HG02981 (cell line): ENCODE measurements around the gene SNX30.
A peak's percentile ranks its signal among the peaks of the same experiment; 100 is the strongest.

Experiments
- ATAC-seq: cut with Tn5 transposase; IDR thresholded peaks from one replicate; pipeline ENCODE4 v1.9.1; 2021; ENCODE audit warnings: mild to moderate bottlenecking, moderate library complexity; ENCODE audit not compliant: unreplicated experiment

SNX30 gene

DNA sequence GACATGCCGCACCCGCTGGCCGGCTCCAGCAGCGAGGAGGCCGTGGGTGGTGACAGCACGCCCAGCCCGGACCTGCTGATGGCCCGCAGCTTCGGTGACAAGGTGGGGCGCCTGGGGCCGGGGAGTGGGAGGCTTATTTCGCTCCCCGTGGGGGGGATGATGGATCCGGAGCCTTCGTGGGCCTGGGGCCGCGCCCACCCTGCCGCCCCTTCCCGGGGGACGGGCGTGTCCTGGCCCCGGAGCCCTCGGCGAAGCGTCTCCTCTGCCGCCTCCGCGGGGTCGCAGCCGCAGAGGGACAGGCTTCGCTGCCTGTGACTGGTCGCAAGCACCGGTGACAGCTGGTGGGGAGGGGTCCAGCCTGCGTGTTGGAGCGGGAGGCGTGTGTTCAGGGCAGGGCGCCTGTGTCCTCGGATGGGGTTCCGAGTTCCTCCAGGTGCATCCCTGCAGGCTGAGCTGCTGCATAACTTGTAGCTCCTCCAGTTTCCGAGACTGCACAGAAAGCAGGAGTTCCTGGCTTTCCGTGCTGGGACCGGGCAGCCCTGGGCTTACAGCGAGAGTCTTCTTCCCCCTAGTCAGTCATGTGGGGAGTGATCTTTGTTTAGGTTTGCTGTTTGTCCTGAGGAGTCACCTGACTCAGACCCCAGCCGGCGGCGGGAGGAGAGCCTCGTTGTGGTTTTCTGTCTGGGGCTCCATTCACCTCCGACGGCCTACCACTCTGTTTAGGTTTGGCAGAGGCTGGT is 666 bp downstream of the SNX30 start:
- ATAC-seq: peak; percentile 29

DNA sequence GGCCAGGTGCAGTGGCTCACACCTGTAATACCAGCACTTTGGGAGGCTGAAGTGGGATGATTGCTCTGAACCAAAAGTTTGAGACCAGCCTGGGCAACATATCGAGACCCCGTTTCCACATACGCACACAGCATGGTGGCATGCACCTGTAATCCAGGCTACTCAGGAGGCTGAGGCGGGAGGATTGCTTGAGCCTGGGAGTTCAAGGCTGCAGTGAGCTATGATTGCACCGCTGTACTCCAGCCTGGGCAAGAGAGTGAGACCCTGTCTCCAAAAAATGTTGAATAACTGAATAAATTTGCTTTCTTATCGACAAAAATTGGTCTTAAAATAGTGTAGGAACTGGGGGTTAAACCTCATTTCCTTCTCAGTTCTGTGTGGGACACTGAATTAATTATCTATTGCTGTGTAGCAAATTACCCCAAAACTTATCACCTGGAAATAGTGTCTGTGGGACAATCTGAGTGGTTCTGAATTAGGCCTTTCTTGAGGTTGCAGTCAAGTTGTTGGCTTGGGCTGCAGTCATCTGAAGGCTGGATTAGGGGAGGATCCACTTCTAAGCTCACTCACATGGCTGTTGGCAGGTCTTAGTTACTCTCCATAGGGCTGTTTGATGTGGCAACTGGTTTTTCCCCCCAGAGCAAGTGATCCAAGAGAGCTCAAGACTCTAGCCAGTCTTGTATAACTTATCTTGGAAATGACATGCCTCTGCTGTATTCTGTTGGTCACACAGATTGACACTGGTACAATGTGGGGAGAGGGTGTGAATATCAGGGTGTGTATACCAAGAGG is 2.0 kb downstream of the SNX30 start:
- no peak for ATAC-seq

DNA sequence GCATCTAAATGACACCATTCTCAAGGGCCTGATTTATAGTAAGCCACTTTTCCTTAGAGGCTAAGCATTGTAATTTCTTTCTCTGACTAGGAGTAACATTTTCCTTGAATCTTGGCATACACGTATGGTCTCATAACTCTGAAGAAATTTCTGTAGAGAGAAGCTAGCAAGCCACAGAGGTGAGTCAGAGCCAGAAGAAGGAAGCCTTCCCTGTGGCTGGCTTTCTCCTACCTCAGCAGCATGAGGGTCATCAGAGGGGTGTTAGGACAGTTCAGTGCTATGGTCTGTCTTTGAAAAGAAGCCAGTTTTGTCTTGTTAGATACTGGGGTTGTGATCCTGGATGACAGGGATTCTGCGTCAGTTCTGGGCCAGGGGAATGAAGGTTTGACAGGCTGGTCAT is 3.2 kb downstream of the SNX30 start:
- ATAC-seq: no peak

DNA sequence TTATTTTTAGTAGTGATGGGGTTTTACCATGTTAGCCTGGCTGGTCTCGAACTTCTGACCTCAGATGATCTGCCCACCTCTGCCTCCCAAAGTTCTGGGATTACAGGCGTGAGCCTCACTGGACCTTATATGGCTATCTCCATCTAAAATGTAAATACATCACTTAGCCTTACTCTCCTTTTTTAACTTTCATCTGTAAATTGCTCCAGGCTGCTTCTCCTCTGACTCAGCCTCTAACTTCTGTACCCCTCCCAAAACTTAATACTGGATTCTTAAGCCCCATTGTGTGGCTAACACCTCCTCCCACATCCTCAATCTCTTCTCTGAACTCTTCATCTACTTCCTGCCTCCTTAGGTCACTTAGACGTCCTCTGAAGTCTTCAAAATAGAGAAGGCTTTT is 4.0 kb downstream of the SNX30 start:
- ATAC-seq: no peak

DNA sequence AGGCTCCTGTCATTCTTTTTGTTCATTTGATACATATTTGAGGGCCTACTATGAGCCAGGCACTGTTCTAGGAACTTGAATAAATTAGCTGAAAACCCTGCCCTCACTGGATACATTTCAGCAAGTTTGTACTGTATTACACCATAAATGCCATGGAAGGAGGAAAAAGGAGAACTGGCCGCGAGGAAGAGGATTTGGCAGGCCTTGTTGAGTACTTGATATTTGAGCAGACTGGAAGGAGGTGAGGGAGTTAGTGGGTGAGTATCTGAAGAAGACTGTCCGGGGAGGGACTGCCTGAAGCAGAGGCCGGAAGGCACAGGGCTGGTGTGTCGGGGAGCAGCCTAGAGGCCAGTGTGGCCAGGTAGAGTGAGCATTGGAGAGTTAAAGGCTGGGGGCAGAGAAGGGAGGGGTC is 4.5 kb downstream of the SNX30 start:
- ATAC-seq: no peak

DNA sequence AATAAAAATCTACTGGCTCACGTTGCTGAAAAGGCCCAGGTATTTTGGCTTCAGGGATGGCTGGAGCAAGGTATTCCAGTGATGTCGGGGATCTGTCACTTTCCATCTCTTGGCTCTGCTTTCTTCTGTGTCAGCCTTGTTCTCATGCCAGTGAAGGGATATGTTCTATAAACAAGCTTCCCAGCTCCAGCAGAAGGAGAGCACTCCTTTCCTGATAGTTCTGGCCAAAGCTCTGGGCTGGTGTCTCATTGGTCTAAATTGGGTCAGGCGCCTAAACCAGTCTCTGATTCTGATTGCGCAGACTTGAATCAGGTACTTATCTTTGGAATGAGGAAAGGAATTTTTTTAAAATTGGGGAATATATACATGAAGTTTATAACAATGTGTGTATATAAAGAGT is 5.1 kb downstream of the SNX30 start:
- no peak for ATAC-seq

DNA sequence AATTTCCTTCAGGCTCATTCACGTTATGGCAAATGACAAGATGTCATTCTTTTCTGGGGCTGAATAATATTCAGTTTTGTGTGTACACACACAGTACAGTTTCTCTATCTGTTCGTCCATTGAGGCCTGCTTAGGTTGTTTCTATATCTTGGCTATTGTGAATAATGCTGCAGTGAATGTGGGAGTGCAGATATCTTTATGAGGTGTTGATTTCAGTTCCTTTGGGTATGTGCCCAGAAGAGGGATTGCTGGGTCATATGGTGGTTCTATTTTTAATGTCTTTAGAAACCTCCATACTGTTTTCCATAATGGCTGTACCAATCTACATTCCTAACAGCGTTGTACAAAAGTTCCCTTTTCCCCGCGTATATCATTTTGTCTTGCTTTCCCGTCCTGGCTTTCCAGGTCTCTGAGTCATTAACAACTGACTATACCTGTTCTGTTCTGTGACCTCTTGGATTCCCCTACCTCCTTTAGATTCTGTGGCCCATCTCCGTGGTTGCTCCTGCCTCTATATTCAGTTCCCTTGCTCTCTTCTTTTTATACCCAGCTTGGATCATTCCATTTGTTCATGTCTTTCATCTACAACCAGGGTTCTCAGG is 6.8 kb downstream of the SNX30 start:
- no peak for ATAC-seq

DNA sequence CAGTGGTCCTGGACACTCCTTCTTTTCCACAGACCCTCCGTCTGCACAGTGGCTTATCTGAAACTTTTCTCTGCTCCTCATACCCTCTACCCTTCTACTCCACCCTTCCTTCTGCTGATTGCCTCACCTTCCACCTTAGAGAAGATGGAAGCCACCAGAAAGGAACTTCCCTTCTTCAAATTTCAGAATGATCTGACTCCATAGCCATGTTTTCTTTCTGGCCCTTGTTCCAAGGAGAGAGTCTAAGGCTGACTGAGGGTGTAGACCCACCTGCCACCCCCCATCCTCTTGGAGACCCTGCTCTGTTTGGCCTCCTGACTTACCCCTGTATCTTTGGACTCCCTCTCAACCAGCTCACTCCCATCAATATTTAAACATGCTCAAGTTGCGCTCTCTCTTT is 7.4 kb downstream of the SNX30 start:
- no peak for ATAC-seq

DNA sequence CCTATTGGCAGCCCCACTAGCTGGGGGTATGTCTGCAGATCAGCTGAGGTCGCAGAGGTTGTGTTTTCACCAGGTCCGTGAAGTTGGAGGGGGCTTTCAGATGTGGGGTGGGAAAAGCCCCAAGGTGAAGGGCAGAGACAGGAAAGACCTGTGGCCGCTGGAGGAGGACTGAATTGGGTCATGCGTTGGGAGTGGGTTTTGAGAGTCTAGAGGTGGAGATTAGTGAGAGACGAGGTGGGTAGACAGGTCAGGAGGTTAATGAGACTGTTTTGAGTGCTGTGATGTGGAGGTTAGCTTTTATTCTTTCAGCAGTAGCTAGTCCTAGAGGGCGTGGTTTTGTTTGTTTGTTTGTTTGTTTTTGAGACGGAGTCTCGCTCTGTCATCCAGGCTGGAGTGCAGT is 10.3 kb downstream of the SNX30 start:
- ATAC-seq: no peak

DNA sequence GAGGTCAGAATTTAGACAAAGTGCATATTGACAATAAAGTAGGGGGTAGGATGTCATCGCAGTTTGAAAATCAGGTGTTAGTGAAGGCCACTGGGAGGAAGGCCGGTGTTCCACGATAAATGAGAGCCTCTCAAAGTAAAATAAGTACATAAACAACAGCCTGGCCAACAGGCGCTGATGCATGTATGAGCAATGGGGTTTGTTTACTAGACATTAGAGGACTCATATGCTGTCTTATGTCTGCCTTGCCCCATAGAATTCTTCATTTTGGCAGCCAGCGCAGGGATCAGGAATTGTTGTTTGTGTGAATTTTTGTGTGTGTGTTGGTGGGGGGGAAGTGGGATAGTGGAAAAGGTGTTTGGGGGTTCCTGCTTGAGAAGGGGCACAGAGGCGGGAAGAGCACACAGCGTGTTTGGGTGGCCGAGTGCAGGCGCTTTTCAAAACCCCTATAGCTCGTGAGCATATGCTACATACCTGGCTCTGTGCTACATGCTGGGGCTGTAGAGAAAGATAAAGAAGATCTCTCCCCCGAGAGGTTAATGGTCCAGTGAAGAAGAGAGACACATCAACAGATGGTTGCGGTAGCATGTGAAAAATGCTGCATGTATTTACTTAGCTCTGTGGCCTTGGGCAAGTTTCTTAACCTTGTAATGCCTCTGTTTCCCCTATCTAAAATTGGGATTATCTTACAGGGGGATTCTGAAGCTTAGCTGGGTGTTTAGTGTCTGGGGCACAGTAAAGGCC is 11.5 kb downstream of the SNX30 start:
- no peak for ATAC-seq

DNA sequence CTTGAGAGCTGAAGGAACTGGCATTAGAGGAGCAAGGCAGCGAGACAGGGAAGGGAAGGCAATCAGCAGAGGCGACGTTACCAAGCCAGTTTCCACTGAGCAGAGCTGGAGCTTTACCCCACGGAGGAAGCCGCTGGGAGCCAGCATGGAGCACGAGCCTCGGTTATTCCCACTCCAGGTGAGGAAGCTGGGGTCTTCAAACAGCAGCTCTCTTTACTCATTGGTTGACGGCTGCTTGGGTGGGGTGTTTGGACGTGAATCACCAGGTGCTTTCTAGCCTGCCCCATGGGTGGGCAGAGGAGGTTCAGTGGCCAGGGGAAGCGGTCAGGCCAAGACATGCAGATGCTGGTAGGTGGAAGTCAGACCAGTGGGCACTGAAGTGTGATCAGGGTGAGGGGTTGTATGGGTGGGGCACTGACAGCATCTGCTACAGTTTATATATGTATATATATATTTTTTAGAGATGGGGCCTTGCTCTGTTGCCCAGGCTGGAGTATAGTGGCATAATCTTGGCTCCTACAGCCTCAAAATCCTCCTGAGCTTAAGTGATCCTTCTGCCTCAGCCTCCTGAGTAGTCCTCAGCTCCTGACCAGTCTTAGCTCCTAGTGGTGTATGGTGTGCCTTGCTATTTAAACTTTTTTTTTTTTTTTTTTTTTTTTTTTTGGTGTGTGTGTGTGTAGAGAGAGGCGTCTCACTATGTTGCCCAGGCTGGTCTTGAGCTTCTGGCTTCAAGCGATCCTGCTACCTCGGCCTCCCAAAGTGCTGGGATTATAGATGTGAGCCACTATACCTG is 12.4 kb downstream of the SNX30 start:
- no peak for ATAC-seq

DNA sequence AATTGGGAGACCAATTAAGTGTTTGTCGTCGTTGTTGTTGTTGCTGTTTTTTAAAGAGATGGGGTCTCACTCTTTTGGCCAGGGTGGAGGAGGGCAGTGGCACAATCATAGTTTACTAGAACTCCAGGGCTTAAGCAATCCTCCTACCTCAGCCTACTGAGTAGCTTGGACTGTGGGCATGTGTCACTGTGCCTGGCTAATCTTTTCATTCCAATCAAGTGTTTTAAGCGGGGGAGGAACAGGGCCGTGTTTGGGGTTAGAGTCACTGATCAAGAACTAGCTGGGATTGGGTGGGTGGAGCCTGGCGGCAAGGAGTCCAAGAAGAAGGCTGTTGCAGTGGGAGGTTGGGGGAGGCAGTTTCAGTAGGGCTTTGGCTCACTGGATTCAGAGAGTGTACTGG is 13.8 kb downstream of the SNX30 start:
- no peak for ATAC-seq

DNA sequence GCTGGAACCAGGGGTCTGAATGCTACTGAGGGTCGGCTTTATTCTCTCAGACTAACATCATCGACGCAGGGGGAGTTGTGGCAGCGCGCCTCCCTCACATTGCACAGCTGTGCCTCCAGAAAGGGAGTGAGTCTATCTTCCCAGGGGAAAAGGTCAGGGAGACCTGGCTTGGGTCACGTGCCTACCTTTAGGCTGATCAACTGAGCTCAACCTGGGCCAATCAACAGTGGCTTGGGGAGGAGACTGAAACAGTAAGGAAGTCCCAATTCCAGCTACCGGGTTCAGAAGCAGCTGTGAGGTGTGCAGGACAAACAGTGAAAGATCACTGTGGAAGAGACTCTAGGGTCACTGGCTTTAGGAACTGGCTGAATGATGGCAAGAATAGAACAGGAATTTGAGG is 14.3 kb downstream of the SNX30 start:
- ATAC-seq: no peak

DNA sequence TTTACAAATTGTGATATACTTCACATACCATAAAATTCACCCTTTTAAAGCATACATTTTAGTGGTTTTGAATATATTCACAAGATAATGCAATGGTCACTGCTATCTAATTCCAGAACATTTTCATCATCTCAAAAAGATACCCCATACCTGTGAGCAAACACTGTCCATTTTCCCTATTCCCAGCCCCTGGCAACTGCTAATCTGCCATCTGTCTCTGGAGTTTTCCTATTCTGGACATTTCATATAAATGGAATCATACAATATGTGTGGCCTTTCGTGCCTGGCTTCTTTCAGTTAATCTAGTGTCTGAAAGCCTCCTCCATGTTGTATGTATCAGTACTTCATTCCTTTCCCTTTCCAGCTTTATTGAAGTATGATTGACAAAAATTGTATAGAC is 14.7 kb downstream of the SNX30 start:
- ATAC-seq: no peak

DNA sequence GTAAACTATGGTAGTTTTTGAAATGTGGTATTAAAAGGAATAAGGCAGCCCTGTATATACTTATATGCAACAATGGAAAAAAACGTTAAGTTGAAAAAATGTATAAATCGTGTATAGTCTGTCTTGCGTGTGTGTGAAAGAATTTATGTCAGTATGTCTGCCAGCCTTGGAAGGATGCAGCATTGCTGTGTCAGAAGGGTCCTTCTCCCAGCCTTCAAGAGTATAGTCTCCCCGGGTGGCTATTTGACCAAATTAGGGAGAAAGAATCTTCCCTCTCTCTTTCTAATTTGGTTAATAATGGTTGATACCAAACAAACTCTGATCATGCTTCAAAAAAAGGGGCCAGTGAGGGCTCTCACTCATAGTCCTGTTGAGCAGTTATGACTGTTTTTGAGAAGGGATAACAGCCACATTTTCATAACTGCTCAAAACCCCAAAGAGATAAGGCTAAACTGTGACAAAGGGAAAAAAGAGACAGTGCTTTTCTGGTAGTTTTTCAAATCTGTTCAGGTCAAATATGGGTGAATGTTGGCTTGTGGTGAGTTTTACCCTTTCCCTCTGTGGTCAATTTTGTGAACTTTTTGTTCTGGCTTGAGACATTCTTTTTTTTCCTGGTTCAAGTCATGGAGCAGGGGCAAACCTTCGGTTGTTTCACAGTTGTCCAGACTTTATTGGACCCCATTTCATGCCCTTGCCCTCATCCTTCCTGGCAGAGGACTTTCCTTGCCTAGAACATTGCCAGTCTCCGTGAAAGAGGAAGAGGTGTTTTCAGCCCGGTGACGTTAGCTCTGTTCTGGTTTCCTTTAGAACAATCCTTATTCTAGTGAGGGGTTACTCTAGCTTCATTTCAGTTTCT is 21.0 kb downstream of the SNX30 start:
- no peak for ATAC-seq

DNA sequence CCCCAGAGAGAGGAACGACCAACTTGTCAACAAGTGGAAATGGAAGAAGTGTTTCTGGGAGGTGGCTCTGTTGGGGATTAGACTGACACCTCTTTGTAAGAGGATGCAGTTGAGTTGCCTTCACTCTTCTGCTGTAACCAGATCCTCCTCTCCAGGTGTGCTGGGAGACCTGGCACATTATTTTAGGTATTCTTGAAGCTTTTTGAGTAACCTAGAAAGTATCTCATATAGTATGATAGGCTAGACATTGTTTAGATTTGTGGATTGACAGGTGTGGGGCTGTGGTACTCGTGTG is 21.6 kb downstream of the SNX30 start:
- ATAC-seq: no peak

DNA sequence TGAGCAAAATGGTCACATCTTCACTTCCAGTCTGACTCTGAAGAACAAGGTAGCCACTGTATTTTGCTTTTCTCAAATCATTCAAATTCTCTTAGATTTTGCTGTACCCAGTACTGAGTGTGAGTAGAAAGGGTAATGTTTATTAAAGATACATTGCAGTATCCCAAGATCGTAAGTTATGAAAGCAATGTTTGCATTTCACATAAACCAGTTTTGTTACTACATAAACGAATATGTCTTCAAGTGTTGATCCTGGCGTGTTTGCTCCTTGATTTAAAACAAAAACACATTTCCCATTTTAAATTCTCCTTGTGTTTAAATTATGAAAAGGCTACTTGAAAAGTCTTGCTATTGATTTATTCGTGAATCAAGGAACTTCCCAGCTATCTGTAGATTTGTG is 22.0 kb downstream of the SNX30 start:
- ATAC-seq: no peak

DNA sequence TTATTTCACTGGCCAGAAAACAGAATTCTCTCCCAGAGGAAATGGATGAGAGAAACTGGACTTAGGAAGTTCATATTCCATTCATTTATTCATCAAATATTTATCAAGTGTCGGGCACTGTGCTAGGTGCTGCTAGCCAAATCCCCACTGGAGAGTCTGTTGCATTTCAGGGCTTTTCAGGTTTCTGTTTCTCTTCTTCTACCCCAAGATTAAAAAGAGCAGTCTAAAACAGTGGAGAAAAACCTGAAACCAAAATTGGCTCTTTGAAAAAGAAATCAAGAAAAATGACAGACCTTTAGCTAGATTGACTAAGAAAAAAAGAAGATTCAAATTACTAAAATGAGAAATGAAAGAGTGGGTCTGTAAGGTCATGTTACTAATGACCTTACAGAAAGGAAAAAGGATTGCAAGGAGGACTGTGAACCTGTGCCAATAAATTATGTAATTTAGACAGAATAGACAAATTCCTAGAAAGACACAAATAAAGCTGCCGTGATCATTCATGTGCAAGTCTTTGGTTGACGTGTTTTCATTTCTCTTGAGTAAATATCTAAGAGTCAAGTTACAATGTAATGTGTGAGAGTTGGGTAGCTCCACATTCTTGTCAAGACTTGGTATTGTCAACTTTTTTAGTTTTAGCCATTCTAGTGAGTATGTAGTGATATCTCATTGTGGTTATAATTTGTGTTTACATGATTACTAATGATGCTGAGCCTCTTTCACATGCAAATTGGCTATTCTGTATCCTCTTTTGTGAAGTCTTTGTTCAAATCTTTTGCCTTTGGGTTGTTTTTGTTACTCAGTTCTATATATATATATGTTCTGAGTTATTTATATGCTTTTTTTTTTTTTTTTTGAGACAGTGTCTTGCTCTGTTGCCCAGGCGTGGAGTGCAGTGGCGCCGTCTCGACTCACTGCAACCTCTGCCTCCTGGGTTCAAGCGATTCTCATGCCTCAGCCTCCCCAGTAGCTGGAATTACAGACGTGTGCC is 23.7 kb downstream of the SNX30 start:
- ATAC-seq: no peak

DNA sequence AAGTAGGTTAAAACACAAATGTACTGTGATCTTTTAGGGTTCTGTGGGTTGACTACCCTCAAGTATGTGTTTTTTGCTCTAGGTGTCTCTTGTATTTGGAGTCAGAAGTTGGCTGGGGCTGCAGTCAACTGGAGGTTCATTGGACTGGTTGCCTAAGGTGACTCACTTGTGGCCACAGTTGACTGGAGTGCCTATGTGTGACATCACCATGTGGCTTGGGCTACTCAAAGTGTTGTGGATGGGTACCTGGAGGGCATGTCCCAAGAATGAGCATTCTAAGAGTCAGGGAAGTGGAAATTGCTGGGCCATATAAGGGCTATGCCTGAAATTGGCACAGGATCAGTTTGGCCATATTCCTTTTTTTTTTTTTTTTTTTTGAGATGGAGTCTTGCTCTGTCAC is 27.4 kb downstream of the SNX30 start:
- no peak for ATAC-seq
